ENCODE measurements around the gene CDH15. TPM values are rescaled to one million over a fixed set of nuclear protein-coding genes. Genes with fewer than 3 reads are reported as not detected.

The CDH15 gene
- total RNA-seq, 4 donors from 2014 or later = 0.84 to 8.1 (median 1.9) TPM

GRCh38 chr16:89140981-89141883 lies 30.3 kb upstream of the CDH15 start:
- DNase-seq (ENCODE audit: low spot score in 2 of 2) = no peak
- H3K36me3 ChIP-seq = peaks cover 7 to 96% (median 11%) of the 10 kb centered on the region in 3 donors

GRCh38 chr16:89141884-89142267 lies 29.7 kb upstream of the CDH15 start:
- no peaks in the 10 kb centered on the region for H3K27me3 ChIP-seq
- H3K4me3 ChIP-seq = no peak overlapping the region
- DNase-seq (ENCODE audit: low spot score in 2 of 2) = no peak
- TF ChIP-seq EP300 (IDR thresholded peaks at IDR 0.05) (no peak), POLR2A (IDR thresholded peaks at IDR 0.05) (no peak)
- TF ChIP-seq, protein P1, sequence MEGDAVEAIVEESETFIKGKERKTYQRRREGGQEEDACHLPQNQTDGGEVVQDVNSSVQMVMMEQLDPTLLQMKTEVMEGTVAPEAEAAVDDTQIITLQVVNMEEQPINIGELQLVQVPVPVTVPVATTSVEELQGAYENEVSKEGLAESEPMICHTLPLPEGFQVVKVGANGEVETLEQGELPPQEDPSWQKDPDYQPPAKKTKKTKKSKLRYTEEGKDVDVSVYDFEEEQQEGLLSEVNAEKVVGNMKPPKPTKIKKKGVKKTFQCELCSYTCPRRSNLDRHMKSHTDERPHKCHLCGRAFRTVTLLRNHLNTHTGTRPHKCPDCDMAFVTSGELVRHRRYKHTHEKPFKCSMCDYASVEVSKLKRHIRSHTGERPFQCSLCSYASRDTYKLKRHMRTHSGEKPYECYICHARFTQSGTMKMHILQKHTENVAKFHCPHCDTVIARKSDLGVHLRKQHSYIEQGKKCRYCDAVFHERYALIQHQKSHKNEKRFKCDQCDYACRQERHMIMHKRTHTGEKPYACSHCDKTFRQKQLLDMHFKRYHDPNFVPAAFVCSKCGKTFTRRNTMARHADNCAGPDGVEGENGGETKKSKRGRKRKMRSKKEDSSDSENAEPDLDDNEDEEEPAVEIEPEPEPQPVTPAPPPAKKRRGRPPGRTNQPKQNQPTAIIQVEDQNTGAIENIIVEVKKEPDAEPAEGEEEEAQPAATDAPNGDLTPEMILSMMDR (IDR thresholded peaks at IDR 0.05) = no peak
- peaks cover 8 to 96% (median 15%) of the 10 kb centered on the region in 3 donors for H3K36me3 ChIP-seq
- no peak overlapping the region for H3K27ac ChIP-seq
- 92 to 94% methylated on average over 8 to 13 of the region's 13 CpGs for WGBS, 2 donors
- no peaks in the 10 kb centered on the region for H3K9me3 ChIP-seq
- no peaks in the 10 kb centered on the region for H3K4me1 ChIP-seq

More at GRCh38 chr16:89140981-89141883, 30.3 kb upstream of the CDH15 start:
- TF ChIP-seq, protein P1 (IDR thresholded peaks at IDR 0.05) = no peak
- TF ChIP-seq POLR2A (IDR thresholded peaks at IDR 0.05) (no peak), EP300 (IDR thresholded peaks at IDR 0.05) (no peak)
- H3K27ac ChIP-seq = no peak overlapping the region
- no peaks in the 10 kb centered on the region for H3K9me3 ChIP-seq
- no peaks in the 10 kb centered on the region for H3K4me1 ChIP-seq
- WGBS, 2 donors = 78 to 83% methylated on average over 25 to 31 of the region's 31 CpGs
- no peaks in the 10 kb centered on the region for H3K27me3 ChIP-seq
- no peak overlapping the region for H3K4me3 ChIP-seq

DNA sequence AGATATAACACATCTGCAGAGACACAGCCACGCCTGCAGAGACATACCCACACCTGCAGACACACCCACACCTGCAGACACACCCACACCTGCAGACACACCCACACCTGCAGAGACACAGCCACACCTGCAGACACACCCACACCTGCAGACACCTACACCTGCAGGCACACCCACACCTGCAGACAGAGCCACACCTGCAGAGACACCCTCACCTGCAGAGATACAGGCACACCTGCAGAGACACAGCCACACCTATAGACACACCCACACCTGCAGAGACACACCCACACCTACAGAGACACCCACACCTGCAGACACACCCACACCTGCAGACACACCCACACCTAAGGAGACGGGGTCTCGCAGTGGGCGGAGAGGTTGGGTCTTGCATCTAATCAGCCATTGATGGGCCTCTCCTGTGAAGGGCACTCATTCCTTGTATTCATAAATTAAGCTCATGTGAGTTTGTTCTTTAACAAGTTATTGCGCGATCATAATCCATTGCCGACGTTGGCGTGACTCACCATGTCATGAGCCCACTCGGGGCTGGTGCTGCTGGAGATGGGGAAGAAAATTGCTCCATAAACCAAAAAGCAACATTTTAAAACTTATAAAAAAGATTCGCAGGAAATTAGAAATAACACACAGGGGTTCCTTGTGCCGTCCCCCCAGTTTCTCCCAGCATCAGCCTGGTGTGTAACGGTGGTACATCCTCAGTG lies 28.9 kb upstream of the CDH15 start:
- Histone ChIP-seq H3K4me3 (no peak overlapping the region), H3K4me1 (no peaks in the 10 kb centered on the region), H3K36me3 (peaks cover 8 to 93% (median 15%) of the 10 kb centered on the region in 3 donors), H3K27me3 (no peaks in the 10 kb centered on the region), H3K27ac (no peak overlapping the region), H3K9me3 (no peaks in the 10 kb centered on the region)
- DNase-seq (ENCODE audit: low spot score in 2 of 2) = no peak
- no peak for TF ChIP-seq EP300 (IDR thresholded peaks at IDR 0.05)
- TF ChIP-seq POLR2A (IDR thresholded peaks at IDR 0.05) = no peak
- TF ChIP-seq, protein P1 (IDR thresholded peaks at IDR 0.05) = no peak
- 89 to 90% methylated on average over 12 of the region's 13 CpGs for WGBS, 2 donors

- H3K9me3 ChIP-seq = no peaks in the 10 kb centered on the region
- TF ChIP-seq EP300 (IDR thresholded peaks at IDR 0.05) = no peak
- TF ChIP-seq POLR2A (IDR thresholded peaks at IDR 0.05) = no peak
- TF ChIP-seq, protein P1 (IDR thresholded peaks at IDR 0.05) = no peak
- no peaks in the 10 kb centered on the region for H3K4me1 ChIP-seq
- no peaks in the 10 kb centered on the region for H3K27me3 ChIP-seq
- no peak for DNase-seq (ENCODE audit: low spot score in 2 of 2)
- 93% methylated on average over 14 to 17 of the region's 17 CpGs for WGBS, 2 donors
- no peak overlapping the region for H3K27ac ChIP-seq
- H3K4me3 ChIP-seq = no peak overlapping the region
- peaks cover 8 to 93% (median 15%) of the 10 kb centered on the region in 3 donors for H3K36me3 ChIP-seq
These were observed 28.3 kb upstream of the CDH15 start for GRCh38 chr16:89143201-89143741.
